A673 (cell line): ENCODE measurements around the gene GALNT7. TPM values are rescaled to one million over a fixed set of nuclear protein-coding genes. Genes with fewer than 3 reads are reported as not detected.

Experiments used
- BruUV-seq: library from RNA; stranded (reverse); fragments of 400-500 nt; replicated peaks from 2 replicates; lab custom pipeline; 2021; lab: Mats Ljungman, UMichigan
- CTCF ChIA-PET: fragments of 300-600 bp; sonication (Branson Sonifier 250); formaldehyde crosslinking; loops from one replicate; lab custom pipeline; 2022; ENCODE audit warnings: antibody characterized with exemption; lab: Charles Lee
- POLR2A ChIA-PET: fragments of 300-600 bp; sonication (Branson Sonifier 250); formaldehyde crosslinking; loops from one replicate; lab custom pipeline; 2022; ENCODE audit warnings: antibody characterized with exemption; ENCODE audit not compliant: low non-redundant PET; lab: Charles Lee
- DNase-seq: peaks from one replicate; pipeline ENCODE4 v3.0.0-alpha.2; 2015; ENCODE audit warnings: low spot score
- H3K27ac ChIP-seq: fragments of 200-600 bp; sonication (generic); 2 replicates; pipeline ENCODE4 v1.5.1; 2016; ENCODE audit warnings: mixed run types, low read depth, mild to moderate bottlenecking, mixed read lengths, antibody characterized with exemption, low read length; ENCODE audit not compliant: poor library complexity, severe bottlenecking
- H3K27me3 ChIP-seq: fragments of 200-600 bp; sonication (generic); replicated peaks from 2 replicates; pipeline ENCODE4 v1.6.1; 2017; ENCODE audit warnings: mixed run types, low read depth, mild to moderate bottlenecking, mixed read lengths, antibody characterized with exemption, low read length; ENCODE audit not compliant: insufficient read depth, poor library complexity
- H3K36me3 ChIP-seq: fragments of 200-600 bp; sonication (generic); 2 replicates; pipeline ENCODE4 v1.6.1; 2016; ENCODE audit warnings: mixed run types, mild to moderate bottlenecking, mixed read lengths, antibody characterized with exemption, low read length; ENCODE audit not compliant: insufficient read depth, poor library complexity, severe bottlenecking
- H3K4me1 ChIP-seq: fragments of 200-600 bp; sonication (generic); 2 replicates; pipeline ENCODE4 v1.6.1; 2017; ENCODE audit warnings: mixed run types, mild to moderate bottlenecking, mixed read lengths, antibody characterized with exemption, low read length; ENCODE audit not compliant: insufficient read depth, poor library complexity, severe bottlenecking
- H3K4me3 ChIP-seq: fragments of 200-600 bp; sonication (generic); 2 replicates; pipeline ENCODE4 v1.5.1; 2016; ENCODE audit warnings: low read depth, mixed run types, mild to moderate bottlenecking, mixed read lengths, low read length; ENCODE audit not compliant: poor library complexity, severe bottlenecking
- H3K9me3 ChIP-seq: fragments of 200-600 bp; sonication (generic); 2 replicates; pipeline ENCODE4 v1.6.1; 2016; ENCODE audit warnings: mixed run types, low read depth, mild to moderate bottlenecking, mixed read lengths, antibody characterized with exemption, low read length; ENCODE audit not compliant: poor library complexity, severe bottlenecking
- EZH2 ChIP-seq: fragments of 200-600 bp; sonication (generic); IDR thresholded peaks from 2 replicates; pipeline ENCODE4 v1.6.1; 2017; ENCODE audit warnings: borderline replicate concordance, low read depth, mild to moderate bottlenecking, mixed read lengths, antibody characterized with exemption, low read length; ENCODE audit not compliant: poor library complexity, severe bottlenecking
- intact Hi-C: fragments of 100-400 bp; cut with micrococcal nuclease; formaldehyde crosslinking; loops from one replicate; pipeline ENCODE4 v1.10.0; 2022; ENCODE audit not compliant: unreplicated experiment
- total RNA-seq: library from RNA; stranded (reverse); gene quantifications from 2 replicates; pipeline ENCODE4 v1.2.3, GENCODE V29; 2021
- TF ChIP-seq, protein P1 (sequence below): fragments of 300-800, 200-600 bp; sonication (generic); conservative IDR thresholded peaks from 2 replicates; pipeline ENCODE4 v1.5.1; 2017; ENCODE audit warnings: low read depth, mild to moderate bottlenecking, antibody characterized with exemption, low read length, moderate library complexity, mixed read lengths

Gene GALNT7
- total RNA-seq, 1 experiment from 2014 or later = 89.7 TPM

DNA sequence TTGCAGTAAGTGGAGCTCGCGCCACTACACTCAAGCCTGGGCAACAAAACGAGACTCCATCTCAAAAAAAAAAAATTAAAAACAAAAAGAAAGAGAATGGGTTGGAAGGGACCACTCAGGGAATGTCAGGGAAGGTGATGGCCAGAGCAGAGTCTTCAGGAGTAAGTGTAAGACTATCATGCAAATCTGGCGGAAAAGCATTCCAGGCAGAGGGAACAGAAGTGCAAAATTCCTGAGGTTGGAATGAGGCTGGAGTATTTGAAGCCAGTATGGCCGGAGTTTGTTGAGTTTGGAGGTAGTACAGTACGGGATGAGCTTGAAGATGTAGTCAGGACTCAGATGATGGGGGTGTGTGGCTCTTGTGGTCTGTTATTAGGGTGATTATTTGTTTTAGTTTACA is 7.4 kb downstream of the GALNT7 start:
- no peak for DNase-seq
- Histone ChIP-seq H3K4me3 (no peak overlapping the region), H3K27ac (no peak overlapping the region), H3K4me1 (peaks cover 72% of the 10 kb centered on the region), H3K27me3 (no peaks in the 10 kb centered on the region), H3K9me3 (no peaks in the 10 kb centered on the region), H3K36me3 (no peaks in the 10 kb centered on the region)
- BruUV-seq = no TSS peak
- intact Hi-C loops = no loop called here
- CTCF ChIA-PET = no interaction called here
- TF ChIP-seq, protein P1, sequence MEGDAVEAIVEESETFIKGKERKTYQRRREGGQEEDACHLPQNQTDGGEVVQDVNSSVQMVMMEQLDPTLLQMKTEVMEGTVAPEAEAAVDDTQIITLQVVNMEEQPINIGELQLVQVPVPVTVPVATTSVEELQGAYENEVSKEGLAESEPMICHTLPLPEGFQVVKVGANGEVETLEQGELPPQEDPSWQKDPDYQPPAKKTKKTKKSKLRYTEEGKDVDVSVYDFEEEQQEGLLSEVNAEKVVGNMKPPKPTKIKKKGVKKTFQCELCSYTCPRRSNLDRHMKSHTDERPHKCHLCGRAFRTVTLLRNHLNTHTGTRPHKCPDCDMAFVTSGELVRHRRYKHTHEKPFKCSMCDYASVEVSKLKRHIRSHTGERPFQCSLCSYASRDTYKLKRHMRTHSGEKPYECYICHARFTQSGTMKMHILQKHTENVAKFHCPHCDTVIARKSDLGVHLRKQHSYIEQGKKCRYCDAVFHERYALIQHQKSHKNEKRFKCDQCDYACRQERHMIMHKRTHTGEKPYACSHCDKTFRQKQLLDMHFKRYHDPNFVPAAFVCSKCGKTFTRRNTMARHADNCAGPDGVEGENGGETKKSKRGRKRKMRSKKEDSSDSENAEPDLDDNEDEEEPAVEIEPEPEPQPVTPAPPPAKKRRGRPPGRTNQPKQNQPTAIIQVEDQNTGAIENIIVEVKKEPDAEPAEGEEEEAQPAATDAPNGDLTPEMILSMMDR = no peak
- no peak for TF ChIP-seq EZH2
- POLR2A ChIA-PET = no interaction called here

DNA sequence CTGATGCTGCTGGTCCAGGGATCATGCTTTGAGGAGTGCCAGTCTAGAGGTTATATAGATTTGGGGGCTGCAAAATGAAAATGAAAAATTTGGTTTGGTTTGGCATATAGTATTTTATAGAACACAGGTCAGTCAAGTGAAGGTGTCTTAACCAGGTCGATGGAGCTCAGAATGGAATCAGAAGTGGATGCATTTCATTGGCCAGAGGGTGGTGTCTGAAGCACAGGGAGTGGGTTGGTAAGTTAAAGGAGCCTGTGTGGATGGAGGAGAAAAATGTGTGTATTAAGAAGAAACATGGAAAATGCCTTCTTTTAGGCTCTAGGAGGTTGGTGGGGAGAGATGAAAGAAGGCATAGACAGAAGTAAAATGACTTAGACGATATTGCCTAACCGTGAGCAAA is 8.6 kb downstream of the GALNT7 start:
- Histone ChIP-seq H3K4me3 (no peak overlapping the region), H3K36me3 (no peaks in the 10 kb centered on the region), H3K9me3 (no peaks in the 10 kb centered on the region), H3K27ac (no peak overlapping the region), H3K27me3 (no peaks in the 10 kb centered on the region), H3K4me1 (peaks cover 73% of the 10 kb centered on the region)
- TF ChIP-seq, protein P1 = no peak; the same call in 1 of the 2 replicates
- TF ChIP-seq EZH2 = no peak
- intact Hi-C loops = no loop called here
- ChIA-PET POLR2A (no interaction called here), CTCF (no interaction called here)
- no peak for DNase-seq
- no TSS peak for BruUV-seq

DNA sequence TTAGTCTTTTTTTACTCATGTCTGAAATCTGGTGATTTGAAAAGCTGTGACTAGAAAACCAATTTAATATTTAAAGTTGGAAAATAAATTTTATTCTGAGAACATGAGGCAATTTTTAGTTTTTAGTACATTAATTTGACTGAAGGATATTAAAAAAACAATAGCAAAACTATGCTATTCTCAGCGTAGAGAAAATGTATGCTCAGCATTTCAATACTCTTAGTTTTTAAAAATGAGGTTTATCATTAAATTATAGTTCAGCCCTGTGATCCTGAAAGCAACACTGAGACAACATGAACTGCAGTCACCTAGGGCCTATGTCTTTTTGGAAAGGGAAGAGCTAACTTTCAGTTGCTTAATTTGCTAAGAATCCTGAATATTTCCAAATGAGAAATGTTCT is 9.5 kb downstream of the GALNT7 start:
- CTCF ChIA-PET = no interaction called here
- Histone ChIP-seq H3K27me3 (no peaks in the 10 kb centered on the region), H3K4me1 (peaks cover 76% of the 10 kb centered on the region), H3K4me3 (no peak overlapping the region), H3K36me3 (no peaks in the 10 kb centered on the region), H3K9me3 (no peaks in the 10 kb centered on the region), H3K27ac (no peak overlapping the region)
- POLR2A ChIA-PET = no interaction called here
- TF ChIP-seq, protein P1 = no peak
- TF ChIP-seq EZH2 = no peak
- intact Hi-C loops = no loop called here
- no peak for DNase-seq
- BruUV-seq = no TSS peak
